GM19468 (cell line): ENCODE measurements around the gene ALG9.
"Not testable (repeated sequence)": the region's sequence is repeated elsewhere in the genome, so short reads cannot be mapped to it uniquely, and the experiment has no call there.

Experiments used
- ATAC-seq: cut with Tn5 transposase; IDR thresholded peaks from one replicate; pipeline ENCODE4 v1.9.1; 2021; ENCODE audit warnings: mild to moderate bottlenecking, moderate library complexity, moderate number of reproducible peaks; ENCODE audit not compliant: unreplicated experiment; ENCODE audit errors: extremely low read depth

The ALG9 gene

DNA sequence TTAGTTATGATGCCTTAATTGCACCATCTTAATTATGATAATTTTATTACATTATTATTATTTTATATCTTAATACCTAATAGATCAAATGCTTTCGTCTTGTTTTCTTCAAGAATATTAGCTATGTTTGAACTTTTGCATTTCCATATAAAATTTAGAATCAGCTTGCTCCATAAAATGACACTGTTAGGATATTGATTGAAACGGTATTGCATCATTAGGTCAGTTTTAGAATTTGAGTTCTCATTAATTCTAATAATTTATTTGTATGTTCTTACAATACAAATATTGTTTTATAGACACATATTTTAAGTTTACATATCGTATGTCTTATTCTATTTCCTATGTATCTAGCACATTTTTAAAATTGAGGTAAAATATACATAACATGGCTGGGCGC is 14.7 kb upstream of the ALG9 start:
- ATAC-seq: no peak

DNA sequence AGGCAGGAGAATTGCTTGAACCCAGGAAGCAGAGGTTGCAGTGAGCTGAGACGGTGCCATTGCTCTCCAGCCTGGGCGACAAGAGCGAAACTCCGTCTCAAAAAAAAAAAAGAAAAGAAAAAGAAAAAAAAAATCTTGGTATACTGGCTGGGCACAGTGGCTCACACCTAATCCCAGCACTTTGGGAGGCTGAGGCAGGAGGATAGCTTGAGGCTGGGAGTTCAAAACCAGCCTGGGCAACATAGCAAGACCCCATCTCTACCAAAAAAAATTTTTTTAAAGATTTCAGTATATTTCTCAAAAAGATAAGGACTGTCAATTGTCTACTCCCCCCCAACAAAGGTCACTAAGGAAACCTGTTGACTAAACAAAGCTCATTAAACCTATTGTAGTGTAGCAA is 13.7 kb upstream of the ALG9 start:
- not testable (repeated sequence) for ATAC-seq

DNA sequence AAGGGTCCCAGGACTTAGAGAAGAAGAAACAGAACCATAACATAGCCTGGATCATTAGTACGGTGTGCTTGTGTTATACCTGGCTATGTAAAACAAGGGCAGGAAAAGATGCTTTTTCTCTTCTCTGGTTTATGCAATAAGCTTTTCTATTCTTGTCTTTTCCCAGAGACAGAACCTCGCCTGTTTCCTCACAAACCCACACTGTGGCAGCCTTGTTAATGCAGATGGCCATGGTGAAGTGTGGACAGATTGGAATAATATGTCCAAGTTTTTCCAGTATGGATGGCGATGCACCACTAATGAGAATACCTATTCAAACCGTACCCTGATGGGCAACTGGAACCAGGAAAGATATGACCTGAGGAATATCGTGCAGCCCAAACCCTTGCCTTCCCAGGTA is 10.8 kb upstream of the ALG9 start:
- ATAC-seq: no peak

DNA sequence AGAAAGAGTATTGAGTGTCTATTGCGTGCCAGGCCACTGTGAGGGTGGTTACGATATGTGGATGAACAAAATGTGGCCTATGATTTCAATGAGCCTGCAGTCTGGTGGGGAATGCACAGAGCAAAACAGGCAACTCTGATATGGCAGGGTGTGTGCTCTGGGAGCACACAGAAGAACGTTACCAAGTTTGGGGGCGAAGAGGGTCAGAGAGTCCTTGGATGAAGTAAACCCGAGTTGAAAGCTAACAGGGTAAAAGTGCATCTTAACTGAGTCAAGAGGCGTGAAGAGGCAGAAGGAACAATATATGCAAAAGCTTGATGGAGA is 8.2 kb upstream of the ALG9 start:
- no peak for ATAC-seq

DNA sequence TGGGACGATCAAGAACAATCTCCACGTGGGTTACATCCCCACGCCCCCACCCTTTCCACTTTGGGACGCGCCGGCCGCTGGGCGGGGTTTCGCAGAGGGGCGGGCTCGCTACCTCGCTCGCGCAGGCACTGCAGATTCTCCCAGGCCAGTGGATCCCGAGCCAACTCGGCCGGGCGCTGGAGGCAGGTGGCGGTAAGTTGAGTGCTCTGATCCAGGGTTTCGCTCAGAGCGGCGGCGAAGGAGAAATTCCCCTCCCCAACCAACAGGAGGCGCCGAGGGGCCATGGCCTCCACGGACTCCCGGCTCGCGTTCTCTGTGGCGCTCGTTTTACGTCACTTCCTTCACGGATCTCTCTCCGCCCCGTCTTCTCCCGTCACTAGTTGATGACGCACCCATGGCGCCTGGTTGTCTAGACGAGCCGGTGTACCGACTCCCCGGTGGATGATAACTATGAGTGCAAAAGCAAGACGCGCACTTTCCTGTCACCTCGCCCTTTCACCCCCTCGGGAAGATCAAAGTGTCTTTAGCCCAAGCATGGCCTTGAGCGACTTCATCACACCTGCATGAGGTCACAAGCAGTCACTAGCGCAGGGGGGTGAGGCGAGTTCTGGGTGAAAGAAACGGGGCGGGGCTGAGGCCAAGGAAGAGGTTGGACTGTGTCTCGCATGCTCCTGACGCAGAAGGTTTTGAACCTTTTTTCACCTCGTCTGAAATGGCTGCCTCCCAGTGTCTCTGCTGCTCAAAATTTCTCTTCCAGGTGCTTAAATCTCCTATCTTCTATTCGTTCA is 7.7 kb upstream of the ALG9 start, which contains the start of the genes CFAP68 and FDXACB1:
Gene CFAP68 (plus strand): TSS at position 693 of the 788 bp plus-strand sequence. CDS start 20 bp downstream, at position 713.
Gene FDXACB1 (minus strand): TSS at position 317 of the 788 bp plus-strand sequence. CDS start 33 bp downstream, at position 284.
- peak; percentile 45 for ATAC-seq

DNA sequence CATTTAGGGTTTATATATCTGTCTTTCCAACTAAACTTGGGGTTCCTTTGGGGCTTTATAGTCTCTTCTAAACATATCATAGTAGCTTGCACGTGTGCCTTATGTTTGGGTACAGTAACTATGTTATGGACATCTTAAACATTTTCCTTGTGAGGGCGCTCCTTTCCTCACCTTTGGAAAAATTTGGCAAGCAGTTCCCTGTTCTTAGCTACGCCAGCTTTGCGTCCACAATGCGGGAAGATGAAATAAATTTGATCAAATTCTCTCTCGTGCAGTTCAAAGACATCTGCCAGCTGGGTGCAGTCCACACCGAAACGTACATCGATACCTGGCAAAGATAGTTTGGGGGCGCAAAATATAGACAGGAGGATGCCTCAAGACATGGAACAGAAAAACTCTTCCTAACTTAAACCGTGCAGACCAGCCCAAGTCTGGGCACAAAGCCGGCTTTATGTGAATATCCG is 7.0 kb upstream of the ALG9 start:
- ATAC-seq: no peak

DNA sequence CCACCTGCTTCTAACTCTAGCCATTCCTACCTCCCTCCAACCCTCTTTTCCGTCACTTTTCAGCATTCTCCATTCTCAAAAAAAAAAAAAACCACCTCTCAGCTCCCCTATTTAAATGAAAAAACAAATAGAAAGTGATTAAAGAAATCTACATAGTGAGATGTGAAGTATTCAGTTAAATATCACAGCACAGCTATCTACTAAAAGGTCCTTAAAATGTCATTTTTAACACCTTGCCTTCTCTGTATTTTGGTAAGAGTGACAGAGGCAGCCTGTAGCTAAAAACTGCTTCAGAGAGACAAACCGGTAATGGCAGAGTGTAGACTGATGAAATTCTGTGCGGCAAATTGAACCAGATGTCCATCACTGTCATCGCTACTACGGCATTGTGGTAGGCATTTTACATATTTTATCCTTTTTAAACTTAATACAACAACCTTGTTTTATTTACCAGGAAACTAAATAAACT is 346 bp upstream of the ALG9 start:
- ATAC-seq: no peak

DNA sequence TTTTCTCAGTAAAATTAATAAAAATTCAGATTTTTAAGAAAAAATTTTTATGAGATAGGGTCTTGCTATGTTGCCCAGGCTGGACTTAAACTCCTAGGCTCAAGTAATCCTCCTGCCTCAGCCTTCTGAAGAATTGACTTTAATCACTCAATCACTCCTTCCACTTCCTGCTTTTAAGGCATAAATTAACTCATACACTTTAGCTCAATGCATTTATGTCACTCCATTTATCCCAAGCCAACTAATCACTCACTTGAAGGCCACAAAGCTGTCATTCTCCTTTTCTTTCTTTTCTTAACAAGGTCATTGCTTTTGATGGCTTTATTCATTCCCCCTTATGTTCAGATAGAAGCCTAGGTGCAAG is 877 bp downstream of the ALG9 start:
- ATAC-seq: no peak

DNA sequence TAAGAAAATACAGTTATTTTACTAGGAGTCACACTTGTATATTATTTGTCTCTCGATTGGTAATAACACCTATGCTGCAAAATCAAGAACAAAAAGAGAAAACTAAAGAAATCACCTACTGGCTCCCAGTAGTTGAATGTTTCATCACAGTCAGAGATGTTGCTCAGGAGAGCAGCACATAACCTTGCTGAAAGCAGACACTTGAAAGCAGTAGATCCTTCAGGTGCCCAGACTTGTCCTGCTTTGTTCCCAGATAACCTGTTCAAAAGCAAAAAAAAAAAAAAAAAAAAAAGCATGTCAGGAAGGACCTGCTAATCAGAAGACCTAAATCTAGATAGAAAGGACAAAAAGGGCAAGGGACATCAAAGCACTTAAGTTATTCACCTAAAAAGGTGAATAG is 1.3 kb downstream of the ALG9 start:
- ATAC-seq: no peak

DNA sequence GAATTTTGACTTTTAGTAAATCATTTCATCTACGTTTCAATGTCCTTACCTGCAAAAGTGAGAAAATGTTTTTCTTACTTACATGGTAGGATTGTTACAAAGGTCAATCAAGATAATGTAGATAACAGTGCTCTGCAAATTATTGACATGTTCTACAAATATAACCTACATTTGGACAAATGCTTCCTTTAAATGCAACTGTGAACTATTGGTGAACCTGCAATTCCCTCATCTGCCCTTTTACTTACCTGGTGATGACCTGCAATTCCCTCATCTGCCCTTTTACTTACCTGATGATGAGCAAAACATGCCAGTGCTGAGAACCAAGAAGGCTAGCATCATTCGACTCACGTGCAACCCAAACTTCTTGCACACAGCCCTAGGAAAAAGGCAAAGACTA is 11.1 kb downstream of the ALG9 start:
- ATAC-seq: no peak

DNA sequence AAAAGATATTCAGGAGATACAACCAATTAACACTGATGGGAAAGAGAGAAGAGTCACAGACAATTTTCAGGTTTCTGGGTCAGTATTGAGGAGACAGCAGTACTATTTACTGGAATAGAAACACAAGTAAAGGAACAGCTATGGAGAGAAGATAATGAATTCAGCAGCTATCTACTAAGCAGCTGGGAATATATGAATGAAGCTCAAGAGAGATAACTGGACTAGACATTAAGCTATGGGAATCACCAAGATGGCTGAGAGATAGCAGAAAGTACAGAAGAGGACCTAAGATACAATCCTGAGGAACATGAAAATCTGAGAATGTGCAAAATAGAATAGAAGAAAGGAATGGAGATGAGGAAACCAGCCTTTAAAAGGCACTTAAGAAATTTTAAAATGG is 15.9 kb downstream of the ALG9 start:
- no peak for ATAC-seq

DNA sequence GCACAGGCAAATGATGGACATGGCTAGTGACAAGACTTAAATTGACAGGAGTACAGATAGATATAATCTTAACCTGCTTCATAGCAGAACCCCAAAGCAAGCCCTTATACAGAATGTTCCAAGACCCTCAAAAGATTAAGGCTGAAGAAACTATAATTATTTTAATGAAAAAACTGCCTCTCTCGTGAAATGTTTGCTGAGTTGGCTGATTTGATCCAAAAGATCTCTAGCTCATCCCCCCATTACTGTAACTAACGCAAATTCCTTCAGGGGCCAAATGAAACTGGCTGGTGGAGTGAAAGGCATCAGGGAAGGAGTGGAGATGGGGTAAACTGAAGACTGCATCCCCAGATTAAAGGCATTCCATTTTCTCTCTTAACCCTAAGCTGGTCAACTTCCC is 19.3 kb downstream of the ALG9 start:
- no peak for ATAC-seq

DNA sequence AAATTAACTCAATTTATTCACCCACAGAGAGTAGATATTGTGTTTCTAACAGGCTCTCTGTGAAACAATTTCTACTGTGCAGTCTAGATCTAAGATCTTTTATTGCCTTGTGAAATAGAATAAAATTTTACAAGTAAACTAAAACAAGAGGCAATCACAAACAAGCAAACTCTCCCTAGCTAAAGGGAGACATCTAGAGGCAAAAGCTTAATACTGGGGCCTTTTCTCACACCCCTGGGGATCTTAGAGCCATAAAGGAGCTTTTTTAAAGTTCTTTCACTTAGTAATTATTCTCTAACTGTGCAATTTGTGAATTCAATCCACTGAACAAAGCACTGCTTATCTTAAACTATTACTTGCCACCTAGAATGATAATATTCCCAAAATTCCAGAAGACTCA is 19.7 kb downstream of the ALG9 start:
- ATAC-seq: no peak

DNA sequence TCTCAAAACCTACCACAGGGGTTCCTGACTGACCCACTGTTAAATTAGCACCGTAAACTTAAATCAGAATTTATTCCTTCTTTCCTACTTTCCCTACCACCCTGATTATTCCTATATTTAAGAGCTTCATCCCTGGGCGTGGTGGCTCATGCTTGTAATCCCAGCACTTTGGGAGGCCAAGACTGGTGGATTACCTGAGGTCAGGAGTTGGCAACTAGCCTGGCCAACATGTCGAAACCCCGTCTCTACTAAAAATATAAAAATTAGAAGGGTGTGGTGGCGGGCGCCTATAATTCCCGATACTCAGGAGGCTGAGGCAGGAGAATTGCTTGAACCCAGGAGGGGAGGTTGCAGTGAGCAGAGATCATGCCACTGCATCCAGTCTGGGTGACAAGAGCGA is 20.3 kb downstream of the ALG9 start:
- no peak for ATAC-seq

DNA sequence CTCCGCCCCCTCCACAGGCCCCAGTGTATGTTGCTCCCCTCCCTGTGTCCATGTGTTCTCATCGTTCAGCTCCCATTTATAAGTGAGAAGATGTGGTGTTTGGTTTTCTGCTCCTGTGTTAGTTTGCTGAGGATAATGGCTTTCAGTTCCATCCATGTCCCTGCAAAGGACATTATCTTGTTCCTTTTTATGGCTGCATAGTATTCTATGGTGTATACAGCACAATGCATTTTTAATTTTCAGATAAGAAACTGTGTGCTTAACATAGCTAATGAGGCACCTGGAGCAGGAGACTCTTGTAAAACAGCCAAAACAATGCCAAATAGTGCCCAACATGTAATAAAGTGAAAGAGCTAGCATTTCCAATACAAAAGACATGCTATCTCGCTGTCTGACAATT is 21.8 kb downstream of the ALG9 start:
- ATAC-seq: no peak

DNA sequence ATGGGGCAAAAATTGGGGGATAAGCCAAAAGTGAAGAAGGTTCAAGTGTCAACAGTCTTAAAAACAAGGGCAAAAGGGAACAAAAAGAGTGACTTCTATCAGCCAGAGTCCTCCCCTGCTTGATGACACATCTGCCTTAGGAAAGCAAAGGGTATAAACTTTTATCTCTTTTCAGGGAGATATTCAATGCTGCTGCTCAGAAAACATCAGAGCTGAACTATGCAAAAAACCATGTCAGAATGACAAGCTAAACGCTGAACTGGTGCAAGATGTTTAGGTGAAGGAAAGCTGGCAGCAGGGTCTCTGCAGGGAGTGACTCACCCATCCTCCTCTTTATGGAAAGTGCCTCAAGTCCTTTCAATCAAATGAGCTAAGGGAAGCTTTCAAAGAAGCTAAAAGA is 24.7 kb downstream of the ALG9 start:
- no peak for ATAC-seq

DNA sequence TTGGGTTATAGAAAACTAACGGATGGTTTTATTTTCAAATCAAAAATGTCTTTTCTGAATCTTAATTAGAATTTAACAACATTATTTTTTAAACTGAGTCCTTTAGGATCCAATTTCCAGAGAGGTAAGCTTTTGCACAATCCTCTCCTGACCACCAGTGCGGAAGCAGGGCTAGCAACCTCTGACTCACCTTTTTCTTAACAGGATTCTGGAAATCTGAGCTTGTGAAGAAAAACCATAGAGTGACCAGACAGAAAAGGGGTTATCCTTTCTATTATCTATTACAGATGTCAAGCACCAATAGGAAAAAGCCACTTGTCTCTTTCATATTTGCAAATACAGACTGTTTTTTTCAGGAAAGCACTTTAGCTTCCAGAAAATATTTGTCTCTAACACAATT is 25.3 kb downstream of the ALG9 start:
- ATAC-seq: no peak

DNA sequence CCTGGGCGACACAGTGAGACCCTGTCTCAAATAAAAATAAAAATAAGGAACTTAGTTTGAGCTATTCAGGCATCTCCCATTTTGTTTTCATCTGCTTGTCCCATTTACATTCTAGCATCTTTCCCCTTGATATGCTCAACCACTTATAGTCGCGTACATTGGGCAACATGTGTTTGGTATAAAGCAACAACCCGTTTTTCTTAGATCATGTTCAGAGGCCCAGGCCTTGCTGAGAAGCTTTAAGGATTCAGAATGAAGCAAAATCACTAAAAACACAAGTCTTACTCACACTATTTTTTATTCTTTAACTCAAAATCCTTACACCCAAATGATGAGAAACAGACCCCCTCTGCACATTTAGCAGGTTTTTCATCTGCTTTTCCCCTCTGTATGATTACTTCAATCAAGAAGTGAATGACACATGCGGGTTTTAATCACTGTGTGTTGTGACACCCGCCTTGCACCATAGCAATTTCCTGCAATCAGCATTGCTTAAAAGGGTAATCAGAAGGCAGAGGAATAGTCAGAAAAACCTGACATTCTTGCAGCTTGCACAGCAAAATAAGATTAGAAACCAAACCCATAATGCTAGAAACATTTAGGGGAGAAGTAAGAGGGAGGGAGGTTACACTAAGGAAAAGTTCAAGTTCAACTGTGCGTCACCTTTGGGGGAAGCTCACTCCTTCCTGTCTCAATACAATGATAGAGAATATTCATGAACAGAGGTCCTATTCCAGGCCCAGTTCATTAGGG is 25.9 kb downstream of the ALG9 start:
- no peak for ATAC-seq

DNA sequence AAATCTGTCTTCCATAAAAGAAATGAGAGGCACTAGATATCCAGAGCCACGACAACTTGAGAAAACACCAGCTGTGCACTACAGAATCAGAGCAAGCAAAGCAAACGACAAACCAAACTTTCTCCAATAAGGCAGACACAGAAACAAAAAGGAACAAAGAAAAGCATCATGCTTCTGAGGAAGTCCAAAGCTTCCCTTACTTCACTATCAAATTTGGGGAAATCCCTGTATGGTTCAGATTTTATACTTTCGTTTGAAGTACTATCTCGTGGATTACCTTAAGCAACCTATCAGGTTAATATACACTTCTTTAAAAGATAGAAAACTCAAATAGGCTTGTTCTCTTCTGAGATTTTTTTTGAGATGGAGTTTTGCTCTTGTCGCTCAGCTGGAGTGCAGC is 27.7 kb downstream of the ALG9 start:
- ATAC-seq: no peak

DNA sequence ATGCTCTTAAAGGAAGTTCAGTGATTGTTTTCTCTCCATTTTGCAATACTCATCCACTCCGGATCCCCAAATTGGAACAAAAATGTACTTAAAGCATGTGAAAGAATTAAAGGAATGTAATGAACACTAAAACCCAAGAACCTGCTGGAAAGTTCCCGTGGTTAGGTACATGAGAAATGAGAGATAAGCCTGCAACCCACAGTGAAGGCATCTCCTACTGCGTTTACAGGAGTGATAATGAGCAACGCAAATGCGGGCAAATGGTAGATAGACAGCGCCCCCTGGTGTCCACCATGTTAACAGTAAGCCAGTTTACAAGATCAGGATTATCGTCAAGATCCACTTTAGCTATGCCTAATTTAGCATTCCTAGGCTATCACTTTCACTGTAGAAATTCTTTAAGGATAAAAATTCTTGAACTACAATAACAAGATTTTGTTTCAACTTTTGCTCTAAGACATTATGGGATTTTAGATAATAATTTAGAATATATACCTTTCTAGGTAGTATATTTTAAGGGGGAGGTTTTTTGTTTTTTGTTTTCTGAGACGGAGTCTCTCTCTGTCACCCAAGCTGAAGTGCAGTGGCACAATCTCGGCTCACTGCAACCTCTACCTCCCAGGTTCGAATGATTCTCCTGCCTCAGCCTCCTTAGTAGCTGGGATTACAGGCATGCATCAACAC is 29.9 kb downstream of the ALG9 start:
- no peak for ATAC-seq

DNA sequence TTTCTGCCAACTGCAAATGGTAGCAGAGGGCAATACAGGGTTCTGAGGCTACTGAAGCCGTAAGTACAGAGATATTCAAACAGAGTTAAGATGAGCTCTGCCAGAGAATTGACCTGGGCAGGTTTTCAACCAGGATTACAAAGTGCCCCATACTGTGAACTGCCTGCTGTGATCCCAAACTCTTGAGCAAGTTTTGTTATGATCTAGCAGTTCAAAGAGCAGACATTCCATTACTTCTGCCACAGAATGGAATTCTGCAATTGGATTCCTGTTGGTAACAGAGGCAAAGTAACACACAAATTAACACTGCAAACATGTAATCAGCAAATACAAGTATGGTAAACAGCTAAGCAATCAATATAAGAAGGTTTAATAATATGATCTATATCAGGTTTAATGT is 31.2 kb downstream of the ALG9 start:
- ATAC-seq: no peak
